Measurements from ENCODE around the gene OR4F6. TPM values are rescaled to one million over a fixed set of nuclear protein-coding genes. Genes with fewer than 3 reads are reported as not detected.

Gene OR4F6
- total RNA-seq, 2 donors from 2014 or later: not detected

GRCh38 chr15:101841656-101842055 lies 38.3 kb downstream of the OR4F6 start:
- intact Hi-C loops (cut with DNase I): no loop called here
- Histone ChIP-seq H3K36me3 (no peaks in the 10 kb centered on the region), H3K4me3 (no peak overlapping the region), H3K4me1 (replicated peaks) (no peaks in the 10 kb centered on the region), H3K9me3 (no peaks in the 10 kb centered on the region), H3K27ac (no peak overlapping the region), H3K27me3 (replicated peaks; ENCODE audit: insufficient read depth) (no peaks in the 10 kb centered on the region)
- DNase-seq (ENCODE audit: low spot score): no peak
- WGBS: 59% methylated on average over 3 of the region's 3 CpGs
- TF ChIP-seq POLR2AphosphoS5 (IDR thresholded peaks at IDR 0.05): no peak
- TF ChIP-seq CTCF (IDR thresholded peaks at IDR 0.05): no peak
- no peak for TF ChIP-seq POLR2A (IDR thresholded peaks at IDR 0.05)

GRCh38 chr15:101844916-101845315 lies 41.6 kb downstream of the OR4F6 start:
- no peaks in the 10 kb centered on the region for H3K36me3 ChIP-seq
- no peaks in the 10 kb centered on the region for H3K9me3 ChIP-seq
- H3K27me3 ChIP-seq (replicated peaks; ENCODE audit: insufficient read depth): no peaks in the 10 kb centered on the region
- WGBS: 73% methylated on average over 6 of the region's 6 CpGs
- H3K4me1 ChIP-seq (replicated peaks): no peaks in the 10 kb centered on the region
- TF ChIP-seq CTCF (IDR thresholded peaks at IDR 0.05): no peak
- no peak for TF ChIP-seq POLR2AphosphoS5 (IDR thresholded peaks at IDR 0.05)
- no peak for TF ChIP-seq POLR2A (IDR thresholded peaks at IDR 0.05)
- no peak overlapping the region for H3K4me3 ChIP-seq
- DNase-seq (ENCODE audit: low spot score): no peak
- intact Hi-C loops (cut with DNase I): no loop called here
- H3K27ac ChIP-seq: no peak overlapping the region

- DNase-seq (ENCODE audit: low spot score): no peak
- Histone ChIP-seq H3K27me3 (replicated peaks; ENCODE audit: insufficient read depth) (no peaks in the 10 kb centered on the region), H3K4me1 (replicated peaks) (no peaks in the 10 kb centered on the region), H3K9me3 (no peaks in the 10 kb centered on the region), H3K4me3 (no peak overlapping the region), H3K36me3 (no peaks in the 10 kb centered on the region), H3K27ac (no peak overlapping the region)
- no peak for TF ChIP-seq POLR2AphosphoS5 (IDR thresholded peaks at IDR 0.05)
- no peak for TF ChIP-seq CTCF (IDR thresholded peaks at IDR 0.05)
- no peak for TF ChIP-seq POLR2A (IDR thresholded peaks at IDR 0.05)
- 32% methylated on average over 1 of the region's 1 CpG for WGBS
- intact Hi-C loops (cut with DNase I): no loop called here
Measured at GRCh38 chr15:101852356-101852755, 49.0 kb downstream of the OR4F6 start.

Small RNA genes within 50 kb of the gene (small RNA-seq; reads per million reads assigned to genes)
- gene RN7SL209P: 0 reads per million in 2 donors

Other genes starting within 250 kb of the OR4F6 start
- gene TM2D3, start 151.1 kb upstream of the OR4F6 start, total RNA-seq: 10 to 100 TPM; 48.6 to 67.0 TPM
- 10 to 100 TPM; 16.8 to 22.5 TPM for gene TARS3, start 79.0 kb upstream of the OR4F6 start, total RNA-seq
- not detected for gene OR4F15, start 8.7 kb downstream of the OR4F6 start, total RNA-seq

All from prostate gland (tissue), 2 donors.